Ecto neural progenitor cell (in vitro differentiated cells): Measurements from ENCODE around the gene NPIPA1.
"Not testable (repeated sequence)": the region's sequence is repeated elsewhere in the genome, so short reads cannot be mapped to it uniquely, and the experiment has no call there.

Source experiments
- DNase-seq: peaks from one replicate; pipeline ENCODE4 v3.0.0-alpha.2; 2018; ENCODE audit warnings: low spot score

NPIPA1 gene

GRCh38 chr16:14978281-14978680 lies 41.0 kb downstream of the NPIPA1 start:
- not testable (repeated sequence) for DNase-seq

GRCh38 chr16:14978908-14979307 lies 41.7 kb downstream of the NPIPA1 start:
- not testable (repeated sequence) for DNase-seq

- DNase-seq = not testable (repeated sequence)
Observed at GRCh38 chr16:14981234-14981633, 44.0 kb downstream of the NPIPA1 start.

- not testable (repeated sequence) for DNase-seq
Observed at GRCh38 chr16:14982521-14982920, 45.3 kb downstream of the NPIPA1 start.

GRCh38 chr16:14988092-14988491 lies 50.8 kb downstream of the NPIPA1 start:
- not testable (repeated sequence) for DNase-seq

- not testable (repeated sequence) for DNase-seq
Observed at GRCh38 chr16:14988661-14989191, 51.5 kb downstream of the NPIPA1 start.

- DNase-seq = not testable (repeated sequence)
Observed at GRCh38 chr16:14989291-14990281, 52.3 kb downstream of the NPIPA1 start.

GRCh38 chr16:14993277-14994151 lies 56.3 kb downstream of the NPIPA1 start:
- DNase-seq = not testable (repeated sequence)

- not testable (repeated sequence) for DNase-seq
Observed at GRCh38 chr16:14996702-14997101, 59.5 kb downstream of the NPIPA1 start.

GRCh38 chr16:14998300-14998699 lies 61.1 kb downstream of the NPIPA1 start:
- DNase-seq = not testable (repeated sequence)

- not testable (repeated sequence) for DNase-seq
Observed at GRCh38 chr16:14999845-15000244, 62.6 kb downstream of the NPIPA1 start.
